ENCODE results near the gene RNF214.
"Not testable (repeated sequence)": the region's sequence is repeated elsewhere in the genome, so short reads cannot be mapped to it uniquely, and the experiment has no call there.

The RNF214 gene

GRCh38 chr11:117251506-117251905 lies 19.0 kb downstream of the RNF214 start:
- no peak for DNase-seq (ENCODE audit: extremely low read depth, low read depth)

DNA sequence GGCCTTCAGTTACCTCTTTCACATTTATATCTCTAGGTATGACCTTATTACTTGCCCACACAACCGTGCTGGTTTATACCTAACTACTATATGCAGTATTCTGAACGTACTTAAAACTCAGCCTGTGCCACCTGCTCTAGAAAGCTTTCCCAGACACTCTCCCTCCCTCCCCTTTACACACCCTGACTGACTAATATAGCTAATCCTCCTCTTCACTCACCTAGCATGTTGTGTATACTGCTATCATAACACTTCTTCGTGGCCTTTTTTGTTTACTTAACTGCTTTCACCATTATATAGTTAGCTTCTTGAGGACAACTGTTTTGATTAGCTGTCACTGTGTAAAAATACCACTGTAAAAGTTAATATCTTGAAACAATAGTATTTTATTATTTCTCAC lies 23.5 kb downstream of the RNF214 start:
- DNase-seq (ENCODE audit: extremely low read depth, low read depth) = no peak
- no peak for TF ChIP-seq CTCF (IDR thresholded peaks at IDR 0.05; ENCODE audit: low read depth, low read length)

More at GRCh38 chr11:117251506-117251905, 19.0 kb downstream of the RNF214 start:
- no peak for TF ChIP-seq CTCF (IDR thresholded peaks at IDR 0.05; ENCODE audit: low read depth, low read length)

DNA sequence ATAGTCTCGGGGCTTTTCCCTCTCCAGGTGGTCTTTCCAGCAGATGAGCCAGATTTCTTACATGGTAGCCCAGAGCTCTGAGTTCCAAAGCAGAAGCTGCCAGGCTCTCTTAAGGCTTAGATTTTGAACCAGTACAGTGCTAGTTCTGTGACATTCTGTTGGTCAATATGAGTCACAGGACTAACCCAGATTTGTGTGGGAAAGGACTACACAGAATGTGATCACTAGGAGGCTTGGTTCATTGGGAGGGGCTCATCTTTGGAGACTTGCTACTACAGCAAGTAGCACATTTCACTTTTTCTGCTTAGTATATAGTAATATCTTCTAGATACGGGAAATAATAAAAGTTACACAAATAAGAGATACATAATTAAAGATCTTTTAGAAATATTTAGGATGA lies 24.1 kb downstream of the RNF214 start:
- no peak for DNase-seq (ENCODE audit: extremely low read depth, low read depth)
- no peak for TF ChIP-seq CTCF (IDR thresholded peaks at IDR 0.05; ENCODE audit: low read depth, low read length)

DNA sequence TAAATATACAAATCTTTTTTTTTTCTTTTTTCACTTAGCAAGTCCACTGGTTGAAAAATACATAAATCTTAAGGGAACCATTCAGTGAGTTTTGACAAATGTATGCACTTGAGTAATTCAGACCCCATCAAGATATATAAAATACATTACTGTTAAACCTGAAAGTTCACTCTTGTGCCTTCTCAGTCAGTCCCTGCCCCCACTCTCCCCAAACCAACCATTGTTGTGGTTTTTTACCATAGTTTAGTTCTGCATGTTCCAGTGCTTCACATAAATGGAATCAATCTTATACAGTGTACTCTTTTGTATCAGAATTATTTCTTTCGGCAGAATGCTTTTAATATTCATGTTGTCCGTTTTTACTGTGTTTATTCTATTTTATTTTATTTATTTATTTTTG lies 26.1 kb downstream of the RNF214 start:
- DNase-seq (ENCODE audit: extremely low read depth, low read depth) = no peak

GRCh38 chr11:117259417-117259816 lies 26.9 kb downstream of the RNF214 start:
- no peak for TF ChIP-seq CTCF (IDR thresholded peaks at IDR 0.05; ENCODE audit: low read depth, low read length)
- DNase-seq (ENCODE audit: extremely low read depth, low read depth) = no peak

More for the DNA sequence above, 26.1 kb downstream of the RNF214 start:
- TF ChIP-seq CTCF (IDR thresholded peaks at IDR 0.05; ENCODE audit: low read depth, low read length) = no peak

- not testable (repeated sequence) for DNase-seq (ENCODE audit: extremely low read depth, low read depth)
Observed at GRCh38 chr11:117264624-117265323, 32.3 kb downstream of the RNF214 start.

GRCh38 chr11:117265745-117266144 lies 33.3 kb downstream of the RNF214 start:
- TF ChIP-seq CTCF (IDR thresholded peaks at IDR 0.05; ENCODE audit: low read depth, low read length) = no peak
- DNase-seq (ENCODE audit: extremely low read depth, low read depth) = no peak

GRCh38 chr11:117269856-117270255 lies 37.4 kb downstream of the RNF214 start:
- TF ChIP-seq CTCF (IDR thresholded peaks at IDR 0.05; ENCODE audit: low read depth, low read length) = no peak
- no peak for DNase-seq (ENCODE audit: extremely low read depth, low read depth)
